ENCODE results near the gene NEDD9. TPM values are rescaled to one million over a fixed set of nuclear protein-coding genes. Genes with fewer than 3 reads are reported as not detected.
A peak's percentile ranks its signal among the peaks of the same experiment; 100 is the strongest.

NEDD9 gene
- total and polyA plus RNA-seq, 2 of the 13 experiments (the other 11 are each of a cell fraction or from before 2014, with no cell fraction given), result 27.1 to 389 TPM

DNA sequence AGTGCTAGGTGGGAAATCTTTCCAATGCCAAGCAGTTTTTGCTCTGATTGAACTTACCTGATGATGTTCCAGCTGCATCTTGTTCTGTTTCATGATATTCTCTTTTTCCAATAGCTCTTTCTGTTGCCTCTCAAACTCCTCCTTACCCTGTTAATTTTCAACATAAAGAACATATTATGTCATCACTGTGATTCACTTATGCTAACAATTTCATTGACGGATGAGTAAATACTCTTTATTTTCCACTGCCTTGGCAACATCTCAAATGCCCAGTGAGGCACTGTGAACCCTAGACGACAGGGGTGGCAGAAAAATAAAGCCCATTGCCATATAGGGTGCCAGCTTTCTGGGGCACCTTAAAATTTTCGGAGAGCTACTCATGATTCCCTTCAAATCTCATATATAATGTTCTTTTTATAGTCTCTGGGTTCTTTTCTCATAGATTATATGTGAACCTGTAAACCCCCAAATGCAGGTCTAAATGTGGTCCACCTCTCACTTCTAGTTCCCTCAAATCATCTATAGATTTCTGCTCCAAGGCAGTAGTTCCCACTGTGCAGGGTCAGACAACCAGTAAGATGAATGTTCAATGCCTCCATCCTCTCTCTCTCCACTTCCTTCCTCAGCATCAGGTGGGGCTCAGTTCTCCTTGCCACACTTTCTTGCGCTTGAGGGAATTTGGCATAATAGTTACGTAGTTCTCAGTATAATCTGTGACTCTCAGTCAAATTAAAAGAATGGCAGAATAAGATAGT lies 44.1 kb downstream of the NEDD9 start (continued):
- no peak for TF ChIP-seq ZNF367 (CRISPR knock-in tag; IDR thresholded peaks at IDR 0.05; ENCODE audit: borderline replicate concordance)
- no peak for TF ChIP-seq ZFP41 (CRISPR knock-in tag; IDR thresholded peaks at IDR 0.05; ENCODE audit: borderline replicate concordance)
- no peak for TF ChIP-seq RNF2 (conservative IDR thresholded peaks at IDR 0.05; ENCODE audit: low read depth)
- no peak for TF ChIP-seq ISX (CRISPR knock-in tag; conservative IDR thresholded peaks at IDR 0.05)
- TF ChIP-seq ATF7-NPFF (CRISPR knock-in tag; IDR thresholded peaks at IDR 0.05; ENCODE audit: low read depth), result no peak
- no peak for TF ChIP-seq ZNF816 (CRISPR knock-in tag; IDR thresholded peaks at IDR 0.05; ENCODE audit: borderline replicate concordance)
- TF ChIP-seq, protein P1, sequence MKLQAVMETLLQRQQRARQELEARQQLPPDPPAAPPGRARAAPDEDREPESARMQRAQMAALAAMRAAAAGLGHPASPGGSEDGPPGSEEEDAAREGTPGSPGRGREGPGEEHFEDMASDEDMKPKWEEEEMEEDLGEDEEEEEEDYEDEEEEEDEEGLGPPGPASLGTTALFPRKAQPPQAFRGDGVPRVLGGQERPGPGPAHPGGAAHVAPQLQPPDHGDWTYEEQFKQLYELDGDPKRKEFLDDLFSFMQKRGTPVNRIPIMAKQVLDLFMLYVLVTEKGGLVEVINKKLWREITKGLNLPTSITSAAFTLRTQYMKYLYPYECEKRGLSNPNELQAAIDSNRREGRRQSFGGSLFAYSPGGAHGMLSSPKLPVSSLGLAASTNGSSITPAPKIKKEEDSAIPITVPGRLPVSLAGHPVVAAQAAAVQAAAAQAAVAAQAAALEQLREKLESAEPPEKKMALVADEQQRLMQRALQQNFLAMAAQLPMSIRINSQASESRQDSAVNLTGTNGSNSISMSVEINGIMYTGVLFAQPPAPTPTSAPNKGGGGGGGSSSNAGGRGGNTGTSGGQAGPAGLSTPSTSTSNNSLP (IDR thresholded peaks at IDR 0.05; ENCODE audit: low read depth, low read length), result peak; percentile 74; the same call in 1 of the 2 replicates
- TF ChIP-seq, protein P2, sequence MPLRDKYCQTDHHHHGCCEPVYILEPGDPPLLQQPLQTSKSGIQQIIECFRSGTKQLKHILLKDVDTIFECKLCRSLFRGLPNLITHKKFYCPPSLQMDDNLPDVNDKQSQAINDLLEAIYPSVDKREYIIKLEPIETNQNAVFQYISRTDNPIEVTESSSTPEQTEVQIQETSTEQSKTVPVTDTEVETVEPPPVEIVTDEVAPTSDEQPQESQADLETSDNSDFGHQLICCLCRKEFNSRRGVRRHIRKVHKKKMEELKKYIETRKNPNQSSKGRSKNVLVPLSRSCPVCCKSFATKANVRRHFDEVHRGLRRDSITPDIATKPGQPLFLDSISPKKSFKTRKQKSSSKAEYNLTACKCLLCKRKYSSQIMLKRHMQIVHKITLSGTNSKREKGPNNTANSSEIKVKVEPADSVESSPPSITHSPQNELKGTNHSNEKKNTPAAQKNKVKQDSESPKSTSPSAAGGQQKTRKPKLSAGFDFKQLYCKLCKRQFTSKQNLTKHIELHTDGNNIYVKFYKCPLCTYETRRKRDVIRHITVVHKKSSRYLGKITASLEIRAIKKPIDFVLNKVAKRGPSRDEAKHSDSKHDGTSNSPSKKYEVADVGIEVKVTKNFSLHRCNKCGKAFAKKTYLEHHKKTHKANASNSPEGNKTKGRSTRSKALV (CRISPR knock-in tag; IDR thresholded peaks at IDR 0.05), result 0 out of 2 replicates have a peak, but pooled peaks have one; percentile 22
- 0 out of 2 replicates have a peak, but pooled peaks have one; percentile 28 for TF ChIP-seq DNMT3B (CRISPR knock-in tag; conservative IDR thresholded peaks at IDR 0.05)
- peak; percentile 92 for TF ChIP-seq RBM22 (optimal IDR thresholded peaks at IDR 0.05; ENCODE audit: low read length)
- TF ChIP-seq GATAD2A (CRISPR knock-in tag; IDR thresholded peaks at IDR 0.05), result peak; percentile 65
- TF ChIP-seq, protein P3, sequence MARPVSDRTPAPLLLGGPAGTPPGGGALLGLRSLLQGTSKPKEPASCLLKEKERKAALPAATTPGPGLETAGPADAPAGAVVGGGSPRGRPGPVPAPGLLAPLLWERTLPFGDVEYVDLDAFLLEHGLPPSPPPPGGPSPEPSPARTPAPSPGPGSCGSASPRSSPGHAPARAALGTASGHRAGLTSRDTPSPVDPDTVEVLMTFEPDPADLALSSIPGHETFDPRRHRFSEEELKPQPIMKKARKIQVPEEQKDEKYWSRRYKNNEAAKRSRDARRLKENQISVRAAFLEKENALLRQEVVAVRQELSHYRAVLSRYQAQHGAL (CRISPR knock-in tag; IDR thresholded peaks at IDR 0.05; ENCODE audit: not compliant biosample characterization), result no peak
- TF ChIP-seq FOSL2 (CRISPR knock-in tag; IDR thresholded peaks at IDR 0.05), result peak; percentile 79

Measured in HepG2 (cell line).